Retina (tissue), 1 donor: Measurements from ENCODE around the gene HLCS.
A peak's percentile ranks its signal among the peaks of the same experiment; 100 is the strongest.

Source experiments
- DNase-seq: peaks from one replicate; pipeline ENCODE4 v3.0.0-alpha.2; 2016

Gene HLCS

GRCh38 chr21:36766511-36766910, 200.0 kb downstream of the HLCS start:
- DNase-seq: no peak

GRCh38 chr21:36765229-36765628, 201.2 kb downstream of the HLCS start:
- no peak for DNase-seq

- DNase-seq: no peak
Measured at GRCh38 chr21:36763305-36763704, 203.2 kb downstream of the HLCS start.

GRCh38 chr21:36762642-36763041, 203.8 kb downstream of the HLCS start:
- DNase-seq: no peak

GRCh38 chr21:36761685-36762084, 204.8 kb downstream of the HLCS start:
- peak; percentile 21 for DNase-seq

- no peak for DNase-seq
Measured at GRCh38 chr21:36759348-36760083, 207.0 kb downstream of the HLCS start.

GRCh38 chr21:36757196-36757595, 209.3 kb downstream of the HLCS start:
- no peak for DNase-seq

- no peak for DNase-seq
Measured at GRCh38 chr21:36756527-36756926, 209.9 kb downstream of the HLCS start.

GRCh38 chr21:36754241-36754898, 212.1 kb downstream of the HLCS start:
- no peak for DNase-seq

- DNase-seq: no peak
Measured at GRCh38 chr21:36753556-36753955, 212.9 kb downstream of the HLCS start.

GRCh38 chr21:36751383-36751782, 215.1 kb downstream of the HLCS start:
- no peak for DNase-seq

- DNase-seq: no peak
Measured at GRCh38 chr21:36750576-36750959, 215.9 kb downstream of the HLCS start.

GRCh38 chr21:36749935-36750575, 216.4 kb downstream of the HLCS start:
- DNase-seq: peak; percentile 61

GRCh38 chr21:36747815-36748383, 218.6 kb downstream of the HLCS start:
- DNase-seq: peak; percentile 66

- DNase-seq: peak; percentile 53
Measured at GRCh38 chr21:36747041-36747814, 219.2 kb downstream of the HLCS start.

GRCh38 chr21:36745459-36745858, 221.0 kb downstream of the HLCS start:
- no peak for DNase-seq

- DNase-seq: no peak
Measured at GRCh38 chr21:36744560-36745231, 221.8 kb downstream of the HLCS start.

GRCh38 chr21:36744190-36744559, 222.3 kb downstream of the HLCS start:
- DNase-seq: no peak

GRCh38 chr21:36743446-36743845, 223.0 kb downstream of the HLCS start:
- DNase-seq: no peak

GRCh38 chr21:36743008-36743407, 223.5 kb downstream of the HLCS start:
- no peak for DNase-seq

- no peak for DNase-seq
Measured at GRCh38 chr21:36741506-36741905, 225.0 kb downstream of the HLCS start.

GRCh38 chr21:36738489-36739126, 227.9 kb downstream of the HLCS start:
- no peak for DNase-seq
